Measurements from ENCODE around the gene UTP11.

- TF ChIP-seq CTCF (conservative IDR thresholded peaks at IDR 0.05; ENCODE audit: low read length) (no peak), EZH2phosphoT487 (IDR thresholded peaks at IDR 0.05; ENCODE audit: borderline replicate concordance, low read depth, low read length) (no peak)
Measured at GRCh38 chr1:38047603-38048141, 35.1 kb downstream of the UTP11 start.

All from OCI-LY7 (cell line).